GM21381 (cell line): Measurements from ENCODE around the gene GPR137B.
"Not testable (repeated sequence)": the region's sequence is repeated elsewhere in the genome, so short reads cannot be mapped to it uniquely, and the experiment has no call there.

Experiments used
- ATAC-seq: cut with Tn5 transposase; IDR thresholded peaks from one replicate; pipeline ENCODE4 v1.9.1; 2021; ENCODE audit warnings: mild to moderate bottlenecking, moderate library complexity; ENCODE audit not compliant: unreplicated experiment

GPR137B gene

DNA sequence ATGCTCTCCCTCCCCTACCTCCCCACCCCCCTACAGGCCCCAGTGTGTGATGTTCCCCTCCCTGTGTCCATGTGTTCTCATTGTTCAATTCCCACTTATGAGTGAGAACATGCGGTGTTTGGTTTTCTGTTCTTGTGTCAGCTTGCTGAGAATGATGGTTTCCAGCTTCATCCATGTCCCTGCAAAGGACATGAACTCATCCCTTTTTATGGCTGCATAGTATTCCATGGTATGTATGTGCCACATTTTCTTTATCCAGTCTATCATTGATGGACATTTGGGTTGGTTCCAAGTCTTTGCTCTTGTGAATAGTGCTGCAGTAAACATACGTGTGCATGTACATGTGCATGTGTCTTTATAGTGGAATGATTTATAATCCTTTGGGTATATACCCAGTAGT, 44.1 kb downstream of the GPR137B start:
- ATAC-seq = not testable (repeated sequence)

DNA sequence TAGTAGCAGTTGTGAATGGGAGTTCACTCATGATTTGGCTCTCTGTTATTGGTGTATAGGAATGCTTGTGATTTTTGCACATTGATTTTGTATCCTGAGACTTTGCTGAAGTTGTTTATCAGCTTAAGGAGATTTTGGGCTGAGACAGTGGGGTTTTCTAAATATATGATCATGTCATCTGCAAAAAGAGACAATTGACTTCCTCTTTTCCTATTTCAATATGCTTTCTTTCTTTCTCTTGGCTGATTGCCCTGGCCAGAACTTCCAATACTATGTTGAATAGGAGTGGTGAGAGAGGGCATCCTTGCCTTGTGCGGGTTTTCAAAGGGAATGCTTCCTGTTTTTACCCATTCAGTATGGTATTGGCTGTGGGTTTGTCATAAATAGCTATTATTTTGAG, 45.7 kb downstream of the GPR137B start:
- not testable (repeated sequence) for ATAC-seq

DNA sequence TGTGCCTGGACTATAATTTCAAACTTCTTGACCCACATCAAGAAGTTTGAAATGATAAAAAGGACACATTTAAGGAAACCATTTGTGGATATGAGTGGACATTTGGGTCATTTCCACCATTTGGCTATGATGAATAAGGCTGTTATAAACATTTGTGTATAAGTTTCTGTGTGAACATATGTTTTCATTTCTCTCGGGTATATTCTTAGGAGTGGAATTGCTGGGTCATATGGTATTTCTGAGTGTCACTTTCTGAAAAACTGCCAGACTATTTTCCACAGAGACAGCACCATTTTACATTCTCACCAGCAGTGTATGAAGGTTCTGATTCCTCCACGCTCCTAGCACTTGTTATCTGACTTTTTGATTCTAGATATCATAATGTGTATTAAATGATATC, 50.8 kb downstream of the GPR137B start:
- no peak for ATAC-seq

DNA sequence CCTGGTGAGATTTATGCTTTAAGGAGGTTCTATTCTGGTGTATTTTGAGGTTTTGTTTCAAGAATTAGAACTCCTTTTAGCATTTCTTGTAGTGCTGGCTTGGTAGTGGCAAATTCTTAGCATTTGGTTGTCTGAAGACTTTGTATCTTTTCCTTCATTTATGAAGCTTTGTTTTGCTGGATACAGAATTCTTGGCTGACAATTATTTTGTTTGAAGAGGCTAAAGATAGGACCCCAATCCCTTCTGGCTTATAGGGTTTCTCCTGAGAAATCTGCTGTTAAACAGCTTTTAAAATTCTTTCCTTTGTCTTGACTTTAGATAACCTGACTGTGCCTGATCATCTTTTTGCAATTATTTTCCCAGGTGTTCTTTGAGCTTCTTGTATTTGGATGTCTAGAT, 58.6 kb downstream of the GPR137B start:
- ATAC-seq = no peak

DNA sequence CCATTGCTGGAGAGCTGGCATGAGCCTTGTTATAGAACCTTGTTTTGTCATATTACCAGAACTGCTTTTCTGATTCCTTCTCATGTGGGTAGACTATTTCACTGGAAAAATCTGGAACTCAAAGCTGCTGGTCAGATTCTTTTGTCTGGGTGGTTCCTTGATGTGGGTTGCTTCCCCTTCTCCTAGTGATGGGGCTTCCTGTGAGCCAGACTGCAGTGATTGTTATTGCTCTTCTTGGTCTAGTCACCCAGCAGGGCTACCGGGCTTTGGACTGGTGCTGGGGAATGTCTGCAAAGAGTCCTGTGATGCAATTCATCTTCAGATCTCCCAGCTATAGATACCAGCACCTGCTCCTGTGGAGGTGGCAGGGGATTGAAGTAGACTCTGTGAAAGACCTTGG, 59.4 kb downstream of the GPR137B start:
- no peak for ATAC-seq

DNA sequence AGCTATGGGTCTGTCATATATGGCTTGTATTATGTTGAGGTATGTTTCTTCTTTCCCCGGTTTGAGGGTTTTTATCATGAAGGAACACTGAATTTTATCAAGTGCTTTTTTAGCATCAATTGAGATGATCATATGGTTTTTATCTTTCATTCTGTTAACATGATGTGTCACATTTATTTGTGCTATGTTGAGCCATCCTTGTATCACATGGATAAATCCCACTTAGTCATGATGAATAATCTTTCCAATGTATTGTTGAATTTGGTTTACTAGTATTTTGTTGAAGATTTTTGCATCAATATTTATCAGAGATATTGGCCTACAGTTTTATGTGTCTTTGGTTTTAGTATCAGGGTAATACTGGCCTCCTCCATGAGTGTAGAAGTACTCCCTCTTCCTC, 61.7 kb downstream of the GPR137B start:
- no peak for ATAC-seq

DNA sequence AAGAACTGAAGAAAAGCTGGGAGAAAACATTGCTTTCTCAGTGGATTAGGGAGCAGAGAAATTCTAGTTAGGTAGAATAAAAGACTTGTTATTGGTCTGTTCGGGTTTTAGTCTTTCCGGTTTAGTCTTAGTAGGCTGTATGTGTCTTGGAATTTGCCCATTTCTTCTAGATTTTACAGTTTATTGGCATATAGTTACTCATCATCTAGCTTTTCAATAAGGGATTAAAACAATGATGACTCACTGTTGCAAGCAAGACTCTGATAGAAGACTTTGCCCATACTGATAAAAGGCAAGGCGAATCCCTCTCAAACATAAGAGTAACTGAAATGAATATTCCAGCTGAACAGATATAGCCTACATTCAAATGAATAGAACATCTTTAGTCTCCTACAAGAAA, 62.3 kb downstream of the GPR137B start:
- no peak for ATAC-seq

DNA sequence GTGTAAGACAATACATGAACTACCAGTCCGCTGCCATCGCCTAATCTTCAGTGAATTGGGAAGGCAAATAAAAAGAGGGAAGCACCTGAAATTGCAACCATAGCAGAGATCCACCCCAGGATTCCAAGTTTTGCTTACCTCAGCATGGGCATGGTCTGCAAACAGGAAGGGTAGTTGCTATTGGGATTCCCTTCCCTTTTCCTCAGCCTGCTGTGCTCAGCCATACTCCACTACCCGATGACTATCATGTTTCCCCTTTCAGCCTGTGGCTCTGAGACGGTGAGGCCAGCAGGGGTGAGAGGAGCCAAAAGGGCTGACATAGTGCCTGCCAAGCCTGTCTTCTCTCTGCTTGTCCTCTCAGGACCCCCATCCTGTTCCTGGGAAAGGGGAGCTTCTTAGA, 64.2 kb downstream of the GPR137B start:
- ATAC-seq = no peak

DNA sequence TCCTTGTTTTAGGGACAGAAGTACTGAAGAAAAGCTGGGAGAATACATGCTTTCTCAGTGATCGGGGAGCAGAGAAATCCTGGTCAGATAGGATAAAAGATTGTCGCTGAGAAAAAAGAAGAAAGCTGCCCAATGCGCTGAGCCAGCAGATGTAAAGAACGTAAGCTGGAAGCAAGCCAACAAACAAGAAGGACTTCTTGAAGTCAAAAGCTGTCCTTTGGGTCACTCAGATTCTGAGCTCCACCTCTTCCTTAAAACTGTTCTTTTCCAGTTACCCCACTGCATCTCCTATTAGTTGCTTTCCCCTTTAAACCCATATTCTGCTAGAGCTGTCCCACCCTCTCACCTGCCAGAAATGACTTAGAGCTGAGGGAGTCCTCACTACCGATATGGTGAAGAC, 64.8 kb downstream of the GPR137B start:
- no peak for ATAC-seq

DNA sequence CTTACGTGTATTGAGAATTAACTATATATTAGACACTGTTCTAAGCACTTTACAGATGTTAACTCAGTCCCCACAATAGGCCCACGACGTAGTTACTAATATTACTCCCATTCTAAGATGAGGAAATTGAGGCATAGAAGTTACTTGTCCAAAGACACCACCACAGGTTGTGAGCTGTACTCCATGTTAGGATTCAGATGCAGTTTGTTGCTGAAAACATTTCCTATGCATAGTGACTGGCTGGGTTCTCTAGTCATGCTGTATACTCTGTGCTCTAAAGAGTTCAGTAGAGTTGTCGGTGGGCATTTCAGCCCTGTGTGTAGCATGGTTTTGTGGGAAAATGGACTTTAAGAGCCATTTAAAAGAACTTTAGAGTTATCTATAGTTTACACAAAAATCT, 65.2 kb downstream of the GPR137B start:
- no peak for ATAC-seq

DNA sequence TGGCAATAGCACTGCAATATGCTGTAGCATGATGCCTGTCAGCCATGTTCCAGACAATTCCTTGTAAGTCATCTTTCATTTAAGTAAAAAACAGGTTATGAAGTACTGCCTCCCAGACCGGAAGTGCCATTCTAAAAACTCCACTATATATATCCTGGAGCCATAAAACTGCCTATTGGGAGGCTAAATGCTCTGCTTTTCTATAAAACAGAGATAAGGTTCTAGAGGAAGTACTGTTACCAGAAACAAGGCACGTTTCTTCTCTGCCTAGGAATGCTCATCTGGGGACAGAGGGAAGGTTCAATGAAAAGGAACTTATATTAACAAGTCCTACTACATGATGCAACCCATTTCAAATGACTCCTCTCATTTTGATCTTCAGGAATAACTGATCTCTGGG, 66.8 kb downstream of the GPR137B start:
- ATAC-seq = no peak

DNA sequence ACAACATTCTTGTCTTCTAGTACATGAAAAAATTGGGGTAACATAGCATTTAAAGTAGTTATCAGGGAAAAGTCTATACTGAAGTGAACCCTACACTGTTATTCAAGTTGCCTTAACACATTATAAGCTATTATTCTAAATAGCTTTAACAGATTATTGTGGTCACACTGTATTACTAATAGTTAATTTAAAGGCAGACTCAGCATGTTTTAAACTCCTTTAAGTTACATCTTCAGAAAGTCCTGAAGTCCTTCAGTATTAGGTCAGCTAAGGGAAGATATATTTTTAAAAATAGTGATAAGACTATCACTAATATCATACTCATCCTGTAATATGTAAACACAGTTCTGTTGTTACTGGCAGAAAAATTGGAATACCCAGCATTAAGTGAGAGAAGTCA, 67.4 kb downstream of the GPR137B start:
- ATAC-seq = no peak

DNA sequence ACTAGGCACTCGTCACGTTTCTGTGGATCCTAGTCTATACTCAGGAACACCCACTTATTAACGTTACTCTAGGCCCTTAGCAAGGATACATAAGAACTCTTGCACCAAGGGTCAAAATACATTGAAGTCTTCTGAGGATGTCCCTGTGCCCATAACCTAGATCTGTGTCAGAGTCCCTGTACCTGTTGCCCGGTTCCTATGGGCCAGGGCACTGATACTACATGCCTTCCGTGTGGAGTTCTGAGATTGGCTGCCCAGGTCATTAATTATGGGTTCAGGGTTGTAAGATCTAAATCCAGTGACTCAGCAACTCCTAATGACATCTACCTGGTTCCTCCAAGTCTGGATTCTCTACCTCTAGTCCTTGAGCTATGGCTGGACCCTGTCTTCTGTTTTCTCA, 69.5 kb downstream of the GPR137B start:
- no peak for ATAC-seq

DNA sequence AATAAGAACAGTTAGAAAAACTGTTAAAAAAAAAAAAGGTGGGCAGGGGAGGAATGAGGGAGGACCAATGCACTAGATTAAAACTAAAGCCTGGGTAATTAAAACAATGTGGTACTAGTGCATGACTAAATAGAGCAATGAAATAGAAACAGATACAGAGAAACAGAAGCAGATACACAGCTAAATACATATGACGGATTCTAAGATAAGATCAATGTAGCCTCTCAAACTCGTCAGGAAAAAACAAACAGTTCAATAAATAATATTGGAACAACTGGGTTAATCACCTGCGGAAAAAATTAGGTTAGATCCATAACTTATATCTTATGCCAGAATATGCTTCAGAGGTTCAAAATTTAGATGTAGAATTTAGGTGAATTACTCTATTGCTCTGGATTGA, 71.2 kb downstream of the GPR137B start:
- no peak for ATAC-seq

DNA sequence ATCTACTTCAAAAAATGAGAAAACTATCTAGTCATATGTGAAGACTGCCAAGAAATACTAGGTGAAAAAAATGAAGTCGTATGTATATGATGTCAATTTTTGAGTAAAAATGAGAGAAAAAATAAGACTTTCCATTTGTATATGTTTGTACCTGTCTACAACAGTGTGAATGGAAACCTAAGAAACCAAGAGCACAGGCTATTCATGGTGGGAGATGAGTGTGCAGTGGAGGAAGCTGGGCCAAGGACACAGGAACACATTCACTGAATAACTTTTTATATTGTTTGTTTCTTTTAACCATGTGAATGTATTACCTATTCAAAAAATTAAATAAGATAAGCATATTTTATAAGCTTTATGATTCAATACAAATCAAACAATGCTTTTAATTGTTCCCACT, 72.4 kb downstream of the GPR137B start:
- ATAC-seq = no peak

DNA sequence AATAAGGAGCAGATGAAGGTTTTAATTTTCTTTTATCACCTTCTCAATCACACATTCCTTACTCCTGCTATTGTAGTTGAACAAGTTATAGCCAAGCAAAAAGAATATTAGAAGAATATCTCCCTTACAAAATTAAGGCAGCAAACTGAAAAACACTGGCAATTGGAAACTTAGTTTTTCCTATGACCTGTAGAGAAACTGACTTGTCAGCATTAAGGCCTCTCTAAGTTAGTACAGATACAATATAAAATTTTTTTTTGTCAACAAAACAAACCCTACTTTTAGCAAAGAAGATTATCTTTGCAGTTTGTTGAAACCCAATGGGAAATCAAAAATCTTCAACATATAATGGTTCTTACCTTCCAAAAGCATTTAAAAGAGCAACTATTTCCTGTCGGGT, 78.1 kb downstream of the GPR137B start:
- no peak for ATAC-seq

DNA sequence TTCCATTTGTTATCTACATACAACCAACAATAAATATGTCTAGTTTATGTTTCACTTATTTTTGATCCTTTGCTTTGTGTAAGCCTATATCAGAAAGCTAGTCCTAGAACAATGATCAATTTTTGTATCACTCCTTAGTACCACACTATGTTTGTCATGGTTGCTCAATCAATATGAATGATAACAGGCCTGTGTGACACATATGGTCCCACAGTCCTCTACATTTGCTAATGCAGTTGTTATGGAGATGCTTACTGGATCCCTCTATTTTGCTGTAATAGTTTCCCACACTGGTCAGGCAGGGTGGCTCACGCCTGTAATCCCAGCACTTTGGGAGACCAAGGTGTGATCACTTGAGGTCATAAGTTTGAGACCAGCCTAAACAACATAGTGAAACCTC, 80.3 kb downstream of the GPR137B start:
- ATAC-seq = no peak

DNA sequence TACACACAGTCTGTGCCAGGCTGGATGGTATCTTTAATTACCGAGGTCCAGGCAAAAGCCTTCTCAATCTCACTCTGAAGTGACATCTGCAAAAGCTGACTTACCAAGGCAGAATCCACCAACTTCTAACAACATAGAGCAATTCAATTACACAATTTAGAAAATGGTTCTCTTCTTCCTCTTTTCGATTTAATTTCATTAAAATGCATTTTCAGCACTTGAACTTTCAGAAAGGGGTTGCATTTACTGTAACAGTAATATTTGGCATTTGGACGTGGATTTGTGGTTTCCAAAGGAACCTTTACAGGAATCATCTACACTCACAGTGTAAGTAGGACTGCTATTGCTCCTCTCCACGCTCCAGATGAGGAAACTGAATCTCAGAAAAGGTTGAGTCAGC, 86.1 kb downstream of the GPR137B start:
- ATAC-seq = no peak

DNA sequence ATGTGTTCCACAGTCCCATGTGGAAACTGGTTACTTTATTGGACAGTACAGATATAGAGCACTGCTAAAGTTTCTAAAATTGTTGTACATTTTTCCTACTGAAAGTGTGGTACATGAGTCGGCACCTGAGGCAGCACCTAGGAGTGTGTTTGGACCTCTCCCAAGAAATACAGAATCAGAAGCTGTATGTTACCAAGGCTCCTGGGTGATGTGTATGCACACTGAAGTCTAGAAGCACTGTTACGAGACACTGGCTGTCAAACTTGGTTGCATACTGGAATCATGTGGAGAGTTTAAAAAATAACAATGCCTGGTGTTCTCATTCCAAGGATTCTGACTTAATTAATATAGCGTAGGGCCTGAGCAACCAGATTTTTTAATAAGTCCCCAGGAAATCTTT, 92.8 kb downstream of the GPR137B start:
- no peak for ATAC-seq

DNA sequence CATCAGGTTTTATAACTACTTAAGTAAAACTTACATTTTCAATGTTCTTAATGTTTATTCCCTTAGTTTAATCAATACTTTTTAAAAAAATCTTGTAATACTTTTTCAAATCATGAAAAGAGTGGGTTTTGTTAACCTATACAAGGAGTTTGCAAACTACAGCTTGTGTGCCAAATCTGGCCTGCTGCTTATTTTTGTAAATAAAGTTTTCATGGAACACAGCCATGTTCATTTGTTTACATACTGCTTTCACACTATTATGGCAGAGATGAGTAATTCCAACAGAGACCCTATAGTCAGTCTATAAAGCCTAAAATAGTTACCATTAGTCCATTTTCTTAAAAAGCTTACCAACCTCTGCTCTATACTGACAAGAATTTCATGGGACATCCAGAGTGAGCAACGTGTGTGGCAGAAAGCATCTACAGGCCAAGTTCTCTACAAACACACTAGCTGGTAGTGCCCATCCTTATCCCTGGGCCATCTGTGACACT, 96.8 kb downstream of the GPR137B start:
- no peak for ATAC-seq

DNA sequence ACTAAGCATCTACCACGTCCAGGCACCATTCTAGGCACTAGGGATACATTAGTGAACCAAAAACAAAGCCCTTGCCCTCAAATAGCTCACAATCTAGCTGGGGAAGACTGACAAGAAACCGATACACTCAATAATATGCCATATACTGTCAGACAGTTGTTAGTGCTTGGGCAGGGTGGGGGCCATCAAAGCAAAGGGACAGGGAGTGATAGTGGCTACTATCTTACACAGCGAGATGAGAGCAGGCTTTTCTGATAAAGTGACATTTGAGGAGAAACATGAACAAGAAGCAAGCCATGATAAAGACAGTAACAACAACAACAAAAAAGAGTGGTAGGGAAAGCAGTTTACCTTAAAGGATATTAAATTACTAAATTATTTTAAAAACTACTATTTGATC, 98.3 kb downstream of the GPR137B start:
- ATAC-seq = no peak

DNA sequence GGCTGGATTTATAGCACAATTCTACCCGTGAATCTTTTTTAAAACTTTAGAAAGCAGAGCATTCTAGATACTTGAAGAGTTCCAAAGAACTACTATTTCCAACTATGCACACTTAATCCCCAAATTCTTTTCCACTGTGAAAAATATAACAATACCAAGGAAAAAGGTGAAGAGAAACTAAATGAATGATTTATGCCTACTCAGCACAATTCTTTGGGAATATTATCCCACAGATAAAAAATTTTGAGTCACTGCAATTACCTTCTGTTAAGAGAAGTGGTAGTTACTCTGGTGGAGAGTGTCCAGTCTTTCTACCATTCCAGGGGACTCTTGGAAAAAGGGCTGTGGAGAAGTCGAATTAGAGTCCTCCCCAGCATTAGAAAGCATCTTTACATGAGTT, 100.2 kb downstream of the GPR137B start:
- no peak for ATAC-seq

DNA sequence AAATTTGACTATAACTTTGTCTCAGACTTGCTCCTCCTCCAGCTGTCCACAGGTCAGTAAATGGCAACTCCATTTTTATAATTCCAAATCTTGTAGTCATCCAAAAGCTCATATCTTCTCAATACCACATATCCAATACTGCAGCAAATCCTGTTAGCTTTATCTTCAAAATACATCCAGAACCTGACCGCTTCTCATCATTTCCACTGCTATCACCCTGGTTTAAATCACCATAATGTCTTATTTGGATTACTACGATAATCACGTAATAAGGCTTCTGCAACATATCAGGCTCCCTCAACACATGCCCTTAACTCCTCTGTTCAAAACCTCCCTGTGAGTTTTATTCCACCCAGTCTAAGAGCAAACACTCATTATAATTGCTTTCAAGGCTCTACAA, 104.9 kb downstream of the GPR137B start:
- ATAC-seq = no peak

DNA sequence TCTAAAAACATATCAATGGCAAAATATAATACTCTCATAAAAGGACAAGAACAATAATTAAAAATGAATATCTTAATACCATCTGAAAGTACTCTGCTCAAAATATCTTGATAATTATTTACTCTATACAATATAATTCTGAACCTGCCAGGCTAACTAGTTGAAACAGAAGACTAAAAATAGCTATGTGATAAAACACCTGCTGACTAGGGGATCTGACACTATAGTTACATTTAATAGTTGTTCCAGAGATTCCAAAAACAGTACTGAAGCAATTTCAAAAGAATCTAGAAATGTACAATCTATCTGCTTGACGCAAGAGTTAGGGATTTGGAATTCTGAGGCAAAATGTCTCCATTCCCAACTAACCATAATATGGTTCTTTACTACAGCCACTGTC, 109.2 kb downstream of the GPR137B start:
- no peak for ATAC-seq
